ENCODE data around the gene PAX8.

PAX8 gene

DNA sequence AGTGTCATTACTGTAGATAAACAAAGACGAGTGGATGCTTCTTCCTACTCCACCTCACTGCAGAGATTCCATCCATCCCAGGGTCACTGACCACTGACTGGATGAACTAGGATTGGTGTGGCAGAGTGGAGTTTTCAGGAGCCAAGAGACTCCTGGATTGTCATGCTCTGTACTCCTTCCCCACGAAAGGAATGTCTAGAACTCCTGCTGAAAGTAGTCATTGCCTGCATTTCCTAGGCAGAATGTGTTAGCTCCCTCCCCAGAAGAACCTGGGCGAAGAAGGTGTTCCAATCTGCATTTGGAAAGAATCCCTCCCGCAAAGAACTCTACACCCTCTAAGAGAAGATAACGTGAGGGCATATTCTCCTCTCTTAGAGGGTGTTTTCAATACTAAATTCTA is 6.2 kb downstream of the PAX8 start:
- TF ChIP-seq, protein P1, sequence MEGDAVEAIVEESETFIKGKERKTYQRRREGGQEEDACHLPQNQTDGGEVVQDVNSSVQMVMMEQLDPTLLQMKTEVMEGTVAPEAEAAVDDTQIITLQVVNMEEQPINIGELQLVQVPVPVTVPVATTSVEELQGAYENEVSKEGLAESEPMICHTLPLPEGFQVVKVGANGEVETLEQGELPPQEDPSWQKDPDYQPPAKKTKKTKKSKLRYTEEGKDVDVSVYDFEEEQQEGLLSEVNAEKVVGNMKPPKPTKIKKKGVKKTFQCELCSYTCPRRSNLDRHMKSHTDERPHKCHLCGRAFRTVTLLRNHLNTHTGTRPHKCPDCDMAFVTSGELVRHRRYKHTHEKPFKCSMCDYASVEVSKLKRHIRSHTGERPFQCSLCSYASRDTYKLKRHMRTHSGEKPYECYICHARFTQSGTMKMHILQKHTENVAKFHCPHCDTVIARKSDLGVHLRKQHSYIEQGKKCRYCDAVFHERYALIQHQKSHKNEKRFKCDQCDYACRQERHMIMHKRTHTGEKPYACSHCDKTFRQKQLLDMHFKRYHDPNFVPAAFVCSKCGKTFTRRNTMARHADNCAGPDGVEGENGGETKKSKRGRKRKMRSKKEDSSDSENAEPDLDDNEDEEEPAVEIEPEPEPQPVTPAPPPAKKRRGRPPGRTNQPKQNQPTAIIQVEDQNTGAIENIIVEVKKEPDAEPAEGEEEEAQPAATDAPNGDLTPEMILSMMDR (IDR thresholded peaks at IDR 0.05; ENCODE audit: low read depth, low read length, missing control alignments): no peak
- no peak overlapping the region for H3K4me3 ChIP-seq (ENCODE audit: low read depth, low read length)
- in situ Hi-C loops (cut with HindIII; ENCODE audit: low sequenced_read_pairs): loop anchor here (5.0 kb wide), 1 partner anchor 40 kb away; no protein-coding TSS in a partner anchor
- no peak for DNase-seq (ENCODE audit: low read depth)

DNA sequence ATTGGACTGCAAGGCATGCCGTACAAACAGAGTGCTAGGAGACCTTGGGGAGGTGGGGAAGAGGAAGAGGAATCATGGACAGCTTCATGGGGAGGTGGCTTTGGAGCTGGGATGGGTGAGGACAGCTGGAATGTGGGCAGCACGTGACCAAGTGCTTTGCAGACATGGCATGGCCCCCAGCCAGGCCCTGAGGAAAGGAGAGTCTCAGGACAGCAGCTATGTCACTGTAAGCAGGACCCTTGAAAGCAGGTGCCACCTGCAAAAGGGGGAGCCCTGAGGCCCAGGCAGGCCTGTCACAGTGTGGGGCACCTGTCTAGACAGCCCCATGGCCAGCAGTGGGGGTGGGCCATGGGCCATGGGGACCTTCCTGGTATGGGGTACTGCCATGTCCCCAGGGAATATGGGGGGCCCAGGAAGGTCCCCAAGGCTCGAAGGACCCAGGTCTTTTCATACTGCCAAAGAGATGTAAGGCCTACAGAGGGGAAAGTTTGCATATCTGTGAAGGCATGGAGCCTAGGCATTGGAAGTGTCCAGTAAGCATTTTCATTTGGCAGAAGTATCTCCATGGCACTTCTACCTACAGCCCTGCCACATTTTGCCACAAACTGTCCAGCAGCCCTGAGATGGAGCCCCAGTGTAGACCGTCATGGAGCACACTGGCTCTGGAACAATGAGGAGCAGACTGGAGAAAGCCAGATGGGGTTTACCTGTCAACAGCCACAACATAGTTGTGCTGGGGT is 9.9 kb downstream of the PAX8 start:
- no peak for DNase-seq (ENCODE audit: low read depth)
- H3K4me3 ChIP-seq (ENCODE audit: low read depth, low read length): no peak overlapping the region
- TF ChIP-seq, protein P1 (IDR thresholded peaks at IDR 0.05; ENCODE audit: low read depth, low read length, missing control alignments): no peak
- in situ Hi-C loops (cut with HindIII; ENCODE audit: low sequenced_read_pairs): no loop called here

DNA sequence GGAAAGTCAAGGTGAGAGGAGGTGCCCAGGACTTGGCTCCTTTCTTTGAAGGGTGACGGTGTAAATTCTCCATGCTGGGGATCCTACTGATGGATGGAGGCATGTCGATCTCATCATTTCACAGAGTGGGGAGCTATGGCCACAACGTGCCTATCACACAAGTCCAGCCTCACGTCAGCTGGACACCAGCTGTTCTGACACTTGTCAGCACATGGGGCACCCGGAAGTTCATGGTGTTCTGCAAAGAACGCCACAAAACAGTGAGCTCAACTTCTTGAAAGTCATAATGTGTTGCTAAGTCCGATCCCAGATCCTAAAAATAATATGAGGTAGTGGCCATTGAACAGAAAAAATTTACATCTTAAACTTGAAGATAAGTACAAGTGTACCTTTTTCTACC is 12.3 kb downstream of the PAX8 start:
- in situ Hi-C loops (cut with HindIII; ENCODE audit: low sequenced_read_pairs): no loop called here
- no peak overlapping the region for H3K4me3 ChIP-seq (ENCODE audit: low read depth, low read length)
- TF ChIP-seq, protein P1 (IDR thresholded peaks at IDR 0.05; ENCODE audit: low read depth, low read length, missing control alignments): no peak
- no peak for DNase-seq (ENCODE audit: low read depth)

DNA sequence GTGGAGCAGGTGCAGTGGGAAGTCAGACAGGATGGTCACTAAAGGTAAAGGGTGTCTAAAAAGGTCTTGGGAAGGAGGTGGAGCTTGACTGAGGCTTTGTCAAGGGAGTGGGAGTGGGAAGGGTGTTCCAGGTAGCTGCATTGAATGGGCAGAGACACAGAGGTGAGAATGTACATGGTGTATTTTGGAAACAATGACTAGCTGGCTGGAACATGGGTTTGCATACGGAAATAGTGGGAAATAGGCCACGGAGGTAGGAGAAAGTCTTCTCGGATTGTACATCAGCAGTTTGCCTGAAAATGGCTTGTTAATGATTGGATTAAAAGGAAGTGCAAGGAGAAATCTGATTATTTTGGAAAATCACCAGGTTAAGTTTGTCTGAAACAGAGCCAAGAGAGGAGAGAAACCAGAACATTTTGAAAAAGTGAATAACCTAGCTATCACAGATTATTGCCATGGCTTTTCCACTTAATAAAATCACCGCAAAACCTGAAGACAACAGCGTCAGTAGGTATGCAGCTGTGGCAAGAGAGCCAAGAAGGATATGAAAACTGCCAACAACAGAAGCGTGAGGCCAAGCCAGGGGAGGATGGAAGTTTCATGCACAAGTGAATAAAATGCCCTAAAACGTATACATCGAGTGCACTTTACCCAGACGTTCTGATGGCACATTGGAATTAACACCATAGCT is 13.9 kb downstream of the PAX8 start:
- in situ Hi-C loops (cut with HindIII; ENCODE audit: low sequenced_read_pairs): no loop called here
- DNase-seq (ENCODE audit: low read depth): no peak
- TF ChIP-seq, protein P1 (IDR thresholded peaks at IDR 0.05; ENCODE audit: low read depth, low read length, missing control alignments): no peak
- H3K4me3 ChIP-seq (ENCODE audit: low read depth, low read length): no peak overlapping the region

DNA sequence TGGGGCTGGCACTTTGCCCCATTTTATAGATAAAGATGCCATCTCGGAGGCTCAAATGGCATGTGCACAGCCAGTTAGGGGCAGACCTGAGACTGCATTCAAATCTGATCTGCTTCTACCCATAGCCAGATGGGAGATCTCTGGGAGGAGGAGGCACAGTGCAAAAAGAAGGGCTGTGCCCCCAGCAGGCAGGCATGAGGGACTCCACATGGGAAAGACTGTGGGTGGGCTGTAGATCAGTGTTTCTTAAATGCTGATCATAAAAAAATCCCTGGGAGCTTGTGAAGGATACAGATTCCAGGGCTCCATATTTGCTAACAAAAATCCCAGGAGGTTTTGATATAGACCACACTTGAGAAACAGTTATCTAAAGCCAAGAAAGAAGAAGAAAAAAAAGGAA is 15.2 kb downstream of the PAX8 start:
- TF ChIP-seq, protein P1 (IDR thresholded peaks at IDR 0.05; ENCODE audit: low read depth, low read length, missing control alignments): no peak
- DNase-seq (ENCODE audit: low read depth): no peak

DNA sequence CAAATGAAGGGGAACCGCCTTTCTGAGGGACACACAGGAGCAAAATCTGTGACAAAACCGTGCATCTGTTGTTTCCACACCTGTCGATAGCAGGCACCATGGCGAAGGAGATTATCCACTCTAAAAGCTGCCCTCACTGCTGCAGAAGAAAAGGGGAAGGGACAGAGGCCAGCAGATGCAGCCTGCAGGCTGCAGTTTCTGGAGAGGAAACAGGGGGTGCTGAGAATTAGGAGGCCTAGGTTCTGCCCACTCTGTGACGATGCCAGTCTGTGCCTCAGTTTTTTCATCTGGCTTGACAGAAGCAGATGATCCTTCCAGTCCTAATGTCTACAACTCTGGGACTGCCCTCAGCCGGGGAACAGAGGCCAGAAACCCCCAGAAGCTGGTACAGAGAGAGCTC is 17.7 kb downstream of the PAX8 start:
- TF ChIP-seq, protein P1 (IDR thresholded peaks at IDR 0.05; ENCODE audit: low read depth, low read length, missing control alignments): no peak
- in situ Hi-C loops (cut with HindIII; ENCODE audit: low sequenced_read_pairs): no loop called here
- no peak for DNase-seq (ENCODE audit: low read depth)
- H3K4me3 ChIP-seq (ENCODE audit: low read depth, low read length): no peak overlapping the region

More for the DNA sequence above, 15.2 kb downstream of the PAX8 start:
- H3K4me3 ChIP-seq (ENCODE audit: low read depth, low read length): no peak overlapping the region
- in situ Hi-C loops (cut with HindIII; ENCODE audit: low sequenced_read_pairs): no loop called here
